HUES64 (cell line): ENCODE results near the gene CHN2.
A peak's percentile ranks its signal among the peaks of the same experiment; 100 is the strongest.

Experiments used
- H3K27ac ChIP-seq: 2 replicates; pipeline ENCODE4 v1.7.0; 2013; ENCODE audit warnings: low read depth, low read length, inconsistent platforms
- H3K27me3 ChIP-seq: 2 replicates; pipeline ENCODE4 v1.6.1; 2013; ENCODE audit warnings: mild to moderate bottlenecking, low read length; ENCODE audit not compliant: insufficient read depth
- H3K36me3 ChIP-seq: 2 replicates; pipeline ENCODE4 v1.6.1; 2013; ENCODE audit warnings: mild to moderate bottlenecking, low read length; ENCODE audit not compliant: insufficient read depth
- H3K4me1 ChIP-seq: 2 replicates; pipeline ENCODE4 v1.6.1; 2013; ENCODE audit warnings: mild to moderate bottlenecking, low read length, moderate library complexity; ENCODE audit not compliant: insufficient read depth
- H3K4me3 ChIP-seq: 2 replicates; pipeline ENCODE4 v1.5.1; 2013; ENCODE audit warnings: mild to moderate bottlenecking, low read length, moderate library complexity
- H3K9ac ChIP-seq: 2 replicates; pipeline ENCODE4 v1.6.1; 2013; ENCODE audit warnings: mild to moderate bottlenecking, low read depth, low read length
- H3K9me3 ChIP-seq: 2 replicates; pipeline ENCODE4 v1.6.1; 2013; ENCODE audit warnings: low read depth, low read length; ENCODE audit not compliant: insufficient read depth
- WGBS: fragments of 150-250, 120-280 bp; methylation state at CpG from one replicate; pipeline ENCODE4 v1.1.7; 2013; ENCODE audit warnings: missing lambda C conversion rate; 5-methylcytosine and 5-hydroxymethylcytosine counted together

CHN2 gene

GRCh38 chr7:29479301-29480200 is 285.0 kb downstream of the CHN2 start:
- Histone ChIP-seq H3K36me3 (no peaks in the 10 kb centered on the region), H3K9ac (no peak overlapping the region), H3K4me1 (peaks cover 2% of the 10 kb centered on the region), H3K9me3 (no peaks in the 10 kb centered on the region), H3K27me3 (no peaks in the 10 kb centered on the region), H3K4me3 (no peak overlapping the region), H3K27ac (no peak overlapping the region)
- 75% methylated on average over 17 of the region's 17 CpGs for WGBS

GRCh38 chr7:29480451-29480850 is 285.9 kb downstream of the CHN2 start:
- no peaks in the 10 kb centered on the region for H3K27me3 ChIP-seq
- peaks cover 5% of the 10 kb centered on the region for H3K4me1 ChIP-seq
- H3K36me3 ChIP-seq, result no peaks in the 10 kb centered on the region
- no peak overlapping the region for H3K4me3 ChIP-seq
- H3K9me3 ChIP-seq, result no peaks in the 10 kb centered on the region
- 93% methylated on average over 5 of the region's 5 CpGs for WGBS
- H3K9ac ChIP-seq, result no peak overlapping the region
- no peak overlapping the region for H3K27ac ChIP-seq

DNA sequence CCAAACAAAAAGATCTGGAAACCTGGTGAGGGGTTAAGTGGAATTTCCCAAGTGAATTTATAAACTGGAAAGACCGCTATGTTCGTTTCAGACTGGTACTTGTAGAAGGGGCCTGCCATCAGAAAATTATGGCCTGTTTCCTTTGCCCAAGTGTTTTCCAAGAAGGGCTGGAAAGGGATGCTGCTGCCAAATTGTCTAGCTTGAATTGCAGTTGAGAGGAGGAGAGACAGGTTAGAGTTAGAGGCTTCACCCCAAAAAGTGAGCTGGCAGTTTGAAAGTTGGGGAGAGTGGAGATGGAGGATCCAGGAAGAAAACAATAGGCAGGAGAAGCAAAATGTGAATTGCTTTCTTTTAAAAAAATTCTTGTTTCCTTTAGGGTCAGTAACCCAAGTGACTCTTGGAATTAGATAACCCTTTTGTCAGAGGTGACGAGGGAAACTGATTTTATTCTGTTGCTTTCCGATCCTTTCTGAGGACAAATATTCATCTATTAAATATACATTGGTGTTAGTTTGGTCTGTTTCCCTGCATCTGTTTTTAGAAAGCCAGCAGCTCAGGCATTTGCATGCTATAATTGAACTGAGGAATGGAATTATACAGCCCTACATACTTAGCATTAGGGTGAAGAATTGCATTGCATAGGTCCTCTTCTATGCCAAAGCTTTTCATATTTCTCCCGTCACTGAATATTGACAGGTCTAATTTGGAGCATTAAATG is 286.5 kb downstream of the CHN2 start:
- Histone ChIP-seq H3K9me3 (no peaks in the 10 kb centered on the region), H3K36me3 (no peaks in the 10 kb centered on the region), H3K4me1 (peaks cover 10% of the 10 kb centered on the region), H3K27me3 (no peaks in the 10 kb centered on the region), H3K4me3 (no peak overlapping the region), H3K27ac (no peak overlapping the region), H3K9ac (no peak overlapping the region)
- 66% methylated on average over 4 of the region's 5 CpGs for WGBS

- H3K27me3 ChIP-seq, result no peaks in the 10 kb centered on the region
- no peak overlapping the region for H3K9ac ChIP-seq
- H3K4me1 ChIP-seq, result peaks cover 10% of the 10 kb centered on the region
- H3K4me3 ChIP-seq, result no peak overlapping the region
- H3K9me3 ChIP-seq, result no peaks in the 10 kb centered on the region
- H3K27ac ChIP-seq, result no peak overlapping the region
- H3K36me3 ChIP-seq, result no peaks in the 10 kb centered on the region
- WGBS, result 96% methylated on average over 4 of the region's 4 CpGs
Observed at GRCh38 chr7:29482056-29482455, 287.5 kb downstream of the CHN2 start.

GRCh38 chr7:29483219-29484104 is 288.9 kb downstream of the CHN2 start:
- H3K27ac ChIP-seq, result peak overlapping the region; percentile 17; the same call in 1 of the 2 replicates

GRCh38 chr7:29484280-29484679 is 289.7 kb downstream of the CHN2 start:
- Histone ChIP-seq H3K27ac (no peak overlapping the region), H3K27me3 (no peaks in the 10 kb centered on the region), H3K9ac (no peak overlapping the region), H3K9me3 (no peaks in the 10 kb centered on the region), H3K4me3 (no peak overlapping the region), H3K36me3 (no peaks in the 10 kb centered on the region), H3K4me1 (peaks cover 10% of the 10 kb centered on the region)
- 94% methylated on average over 3 of the region's 3 CpGs for WGBS

More at GRCh38 chr7:29483219-29484104, 288.9 kb downstream of the CHN2 start:
- Histone ChIP-seq H3K4me3 (no peak overlapping the region), H3K36me3 (no peaks in the 10 kb centered on the region), H3K27me3 (no peaks in the 10 kb centered on the region), H3K4me1 (peaks cover 10% of the 10 kb centered on the region), H3K9me3 (no peaks in the 10 kb centered on the region), H3K9ac (no peak overlapping the region)
- WGBS, result 91% methylated on average over 8 of the region's 11 CpGs

DNA sequence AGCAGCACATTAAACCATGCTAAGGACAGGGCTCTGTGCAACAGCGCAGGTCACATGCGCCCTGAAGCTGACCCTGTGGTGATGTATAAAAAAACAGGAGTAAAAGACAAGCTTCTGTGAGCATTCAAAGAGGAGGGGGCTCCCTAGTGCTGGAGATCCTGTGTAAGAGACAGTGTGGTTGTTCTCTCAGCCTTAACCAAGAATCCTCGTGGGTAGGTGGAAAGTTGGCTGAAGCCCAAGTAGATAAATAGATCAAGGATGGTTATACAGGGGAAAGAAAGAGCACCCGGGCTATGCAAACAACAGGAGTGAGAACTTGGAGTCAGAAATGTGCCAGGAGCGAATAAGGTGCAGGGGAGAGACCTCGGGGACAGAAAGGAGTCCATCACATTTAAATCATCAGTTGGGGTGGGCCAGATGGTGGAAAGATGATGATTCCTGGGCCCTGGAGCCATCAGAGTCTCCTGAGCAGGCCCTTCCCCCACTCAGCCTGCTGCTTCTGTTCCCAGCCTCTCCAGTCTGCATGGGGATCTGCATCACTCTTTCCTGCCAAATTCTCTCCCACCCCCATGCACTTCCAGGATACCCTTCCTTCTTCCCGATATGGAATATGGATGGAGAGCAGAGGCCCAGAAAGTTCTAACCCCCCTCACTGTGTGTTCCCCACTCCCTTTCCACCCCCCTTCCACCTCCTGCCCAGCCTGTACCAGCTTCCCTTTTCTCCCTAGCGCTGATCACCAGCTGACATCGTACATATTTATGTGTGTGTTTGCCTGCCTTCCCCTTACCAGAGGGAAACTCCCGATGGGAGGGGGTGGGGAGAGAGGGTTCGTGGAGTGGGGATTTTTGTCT is 291.0 kb downstream of the CHN2 start:
- H3K27me3 ChIP-seq, result no peaks in the 10 kb centered on the region
- H3K4me3 ChIP-seq, result no peak overlapping the region
- no peak overlapping the region for H3K9ac ChIP-seq
- peaks cover 10% of the 10 kb centered on the region for H3K4me1 ChIP-seq
- H3K36me3 ChIP-seq, result no peaks in the 10 kb centered on the region
- WGBS, result 80% methylated on average over 11 of the region's 11 CpGs
- no peak overlapping the region for H3K27ac ChIP-seq
- H3K9me3 ChIP-seq, result no peaks in the 10 kb centered on the region

GRCh38 chr7:29486191-29486700 is 291.7 kb downstream of the CHN2 start:
- WGBS, result 92% methylated on average over 13 of the region's 13 CpGs
- H3K9ac ChIP-seq, result no peak overlapping the region
- H3K27ac ChIP-seq, result no peak overlapping the region
- H3K4me1 ChIP-seq, result peaks cover 8% of the 10 kb centered on the region
- H3K4me3 ChIP-seq, result no peak overlapping the region
- H3K36me3 ChIP-seq, result no peaks in the 10 kb centered on the region
- H3K9me3 ChIP-seq, result no peaks in the 10 kb centered on the region
- H3K27me3 ChIP-seq, result no peaks in the 10 kb centered on the region

DNA sequence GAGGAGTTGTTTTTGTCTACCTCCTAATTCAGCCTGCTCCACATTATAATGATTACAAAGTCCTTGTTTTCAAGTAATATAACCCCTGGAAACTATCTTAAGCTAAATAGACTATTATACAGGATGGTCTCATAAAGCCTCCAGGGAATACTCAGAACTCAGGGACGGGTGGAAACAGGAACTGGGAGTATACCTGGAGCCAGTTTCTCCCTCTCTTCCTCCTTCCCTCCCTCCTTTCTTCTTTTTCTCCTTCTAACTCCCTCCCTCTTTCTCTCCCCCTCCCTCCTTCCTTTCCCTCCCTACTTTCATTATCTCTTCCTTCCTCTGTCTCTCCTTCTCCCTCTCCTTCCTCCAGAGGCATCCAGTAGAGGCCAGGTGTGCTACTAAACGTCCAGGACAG is 292.8 kb downstream of the CHN2 start:
- no peaks in the 10 kb centered on the region for H3K36me3 ChIP-seq
- WGBS, result 70% methylated on average over 2 of the region's 2 CpGs
- no peak overlapping the region for H3K27ac ChIP-seq
- no peak overlapping the region for H3K4me3 ChIP-seq
- H3K27me3 ChIP-seq, result no peaks in the 10 kb centered on the region
- no peaks in the 10 kb centered on the region for H3K9me3 ChIP-seq
- no peak overlapping the region for H3K9ac ChIP-seq
- peaks cover 8% of the 10 kb centered on the region for H3K4me1 ChIP-seq
